Activated B cell treated with CpG ODN at 0.5 μM for 24 hours (primary cell): ENCODE results near the gene PPM1E. TPM values are rescaled to one million over a fixed set of nuclear protein-coding genes. Genes with fewer than 3 reads are reported as not detected.

Source experiments
- ATAC-seq: fragments of 200-7000 bp; cut with Tn5 transposase; one replicate; pipeline ENCODE4 v1.10.0; 2021; ENCODE audit warnings: low read depth, mild to moderate bottlenecking, moderate library complexity
- CTCF ChIA-PET: fragments of 350-600 bp; sonication (Branson Sonifier 250); formaldehyde crosslinking; loops from one replicate; lab custom pipeline; 2021; ENCODE audit warnings: antibody characterized with exemption; lab: Charles Lee
- POLR2A ChIA-PET: fragments of 350-600 bp; sonication (Branson Sonifier 250); formaldehyde crosslinking; loops from one replicate; lab custom pipeline; 2021; ENCODE audit warnings: antibody characterized with exemption; lab: Charles Lee
- DNase-seq: peaks from one replicate; pipeline ENCODE4 v3.0.0; 2022
- H3K27ac Mint-ChIP-seq: one replicate; pipeline ENCODE4 v1.8.0; 2020; ENCODE audit warnings: mixed read lengths
- H3K27me3 Mint-ChIP-seq: one replicate; pipeline ENCODE4 v1.8.0; 2021; ENCODE audit warnings: mixed read lengths
- H3K36me3 Mint-ChIP-seq: one replicate; pipeline ENCODE4 v1.8.0; 2021; ENCODE audit warnings: low read depth, mixed read lengths
- H3K4me1 Mint-ChIP-seq: one replicate; pipeline ENCODE4 v1.8.0; 2021; ENCODE audit warnings: mixed read lengths
- H3K4me3 Mint-ChIP-seq: one replicate; pipeline ENCODE4 v1.8.0; 2020; ENCODE audit warnings: mild to moderate bottlenecking, mixed read lengths
- H3K9me3 Mint-ChIP-seq: one replicate; pipeline ENCODE4 v1.8.0; 2020; ENCODE audit warnings: mixed read lengths
- CTCF ChIP-seq: fragments of 200-600 bp; IDR thresholded peaks from one replicate; pipeline ENCODE4 v1.8.0; 2022; ENCODE audit warnings: antibody characterized with exemption, mild to moderate bottlenecking
- intact Hi-C: fragments of 100-400 bp; cut with micrococcal nuclease; formaldehyde crosslinking; loops from one replicate; pipeline ENCODE4 v1.15.1; 2024
- total RNA-seq: library from RNA; stranded (reverse); gene quantifications from 2 replicates; pipeline ENCODE4 v1.2.3, GENCODE V29; 2022

PPM1E gene
- total RNA-seq, 1 donor from 2014 or later = 0.02 TPM

GRCh38 chr17:58870747-58871146, 115.1 kb downstream of the PPM1E start:
- Mint-ChIP-seq H3K27ac (no peak overlapping the region), H3K4me1 (peaks cover 5% of the 10 kb centered on the region), H3K27me3 (no peaks in the 10 kb centered on the region), H3K36me3 (no peaks in the 10 kb centered on the region), H3K4me3 (no peak overlapping the region), H3K9me3 (no peaks in the 10 kb centered on the region)
- intact Hi-C loops = no loop called here
- DNase-seq = no peak
- ATAC-seq = no peak
- POLR2A ChIA-PET = no interaction called here
- CTCF ChIA-PET = no interaction called here
- TF ChIP-seq CTCF = no peak

GRCh38 chr17:58873926-58874325, 118.3 kb downstream of the PPM1E start:
- Mint-ChIP-seq H3K4me3 (no peak overlapping the region), H3K27me3 (no peaks in the 10 kb centered on the region), H3K9me3 (no peaks in the 10 kb centered on the region), H3K4me1 (peaks cover 5% of the 10 kb centered on the region), H3K36me3 (no peaks in the 10 kb centered on the region), H3K27ac (no peak overlapping the region)
- ATAC-seq (no peak), DNase-seq (no peak)
- POLR2A ChIA-PET = no interaction called here
- CTCF ChIA-PET = no interaction called here
- TF ChIP-seq CTCF = no peak
- intact Hi-C loops = no loop called here

GRCh38 chr17:58875261-58875660, 119.6 kb downstream of the PPM1E start:
- Mint-ChIP-seq H3K36me3 (no peaks in the 10 kb centered on the region), H3K4me3 (no peak overlapping the region), H3K27me3 (peaks cover 3% of the 10 kb centered on the region), H3K9me3 (no peaks in the 10 kb centered on the region), H3K4me1 (peaks cover 5% of the 10 kb centered on the region), H3K27ac (no peak overlapping the region)
- DNase-seq = no peak
- CTCF ChIA-PET = no interaction called here
- TF ChIP-seq CTCF = no peak
- intact Hi-C loops = no loop called here
- no peak for ATAC-seq
- POLR2A ChIA-PET = no interaction called here

GRCh38 chr17:58884161-58884560, 128.5 kb downstream of the PPM1E start:
- TF ChIP-seq CTCF = no peak
- H3K27me3 Mint-ChIP-seq = peaks cover 26% of the 10 kb centered on the region
- H3K4me1 Mint-ChIP-seq = no peaks in the 10 kb centered on the region
- ChIA-PET POLR2A (no interaction called here), CTCF (no interaction called here)
- no peak overlapping the region for H3K4me3 Mint-ChIP-seq
- DNase-seq (no peak), ATAC-seq (no peak)
- no peak overlapping the region for H3K27ac Mint-ChIP-seq
- H3K9me3 Mint-ChIP-seq = no peaks in the 10 kb centered on the region
- intact Hi-C loops = no loop called here
- H3K36me3 Mint-ChIP-seq = no peaks in the 10 kb centered on the region

GRCh38 chr17:58886514-58886913, 130.9 kb downstream of the PPM1E start:
- no peak for DNase-seq
- ATAC-seq = no peak
- Mint-ChIP-seq H3K9me3 (peaks cover 7% of the 10 kb centered on the region), H3K4me1 (no peaks in the 10 kb centered on the region), H3K27ac (no peak overlapping the region), H3K36me3 (no peaks in the 10 kb centered on the region), H3K4me3 (no peak overlapping the region), H3K27me3 (peaks cover 28% of the 10 kb centered on the region)
- intact Hi-C loops = no loop called here
- POLR2A ChIA-PET = interaction anchor here (0.5 kb wide), 1 partner anchor 36 kb away, joined by 3 read pairs; no protein-coding TSS in a partner anchor
- no peak for TF ChIP-seq CTCF
- CTCF ChIA-PET = no interaction called here
